Left forelimb (tissue), 1 donor: Measurements from ENCODE around the gene AOAH.

ENCODE experiments used
- DNase-seq: peaks from one replicate; pipeline ENCODE4 v3.0.0-alpha.2; 2018; ENCODE audit warnings: low spot score

AOAH gene, protein sequence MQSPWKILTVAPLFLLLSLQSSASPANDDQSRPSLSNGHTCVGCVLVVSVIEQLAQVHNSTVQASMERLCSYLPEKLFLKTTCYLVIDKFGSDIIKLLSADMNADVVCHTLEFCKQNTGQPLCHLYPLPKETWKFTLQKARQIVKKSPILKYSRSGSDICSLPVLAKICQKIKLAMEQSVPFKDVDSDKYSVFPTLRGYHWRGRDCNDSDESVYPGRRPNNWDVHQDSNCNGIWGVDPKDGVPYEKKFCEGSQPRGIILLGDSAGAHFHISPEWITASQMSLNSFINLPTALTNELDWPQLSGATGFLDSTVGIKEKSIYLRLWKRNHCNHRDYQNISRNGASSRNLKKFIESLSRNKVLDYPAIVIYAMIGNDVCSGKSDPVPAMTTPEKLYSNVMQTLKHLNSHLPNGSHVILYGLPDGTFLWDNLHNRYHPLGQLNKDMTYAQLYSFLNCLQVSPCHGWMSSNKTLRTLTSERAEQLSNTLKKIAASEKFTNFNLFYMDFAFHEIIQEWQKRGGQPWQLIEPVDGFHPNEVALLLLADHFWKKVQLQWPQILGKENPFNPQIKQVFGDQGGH

DNA sequence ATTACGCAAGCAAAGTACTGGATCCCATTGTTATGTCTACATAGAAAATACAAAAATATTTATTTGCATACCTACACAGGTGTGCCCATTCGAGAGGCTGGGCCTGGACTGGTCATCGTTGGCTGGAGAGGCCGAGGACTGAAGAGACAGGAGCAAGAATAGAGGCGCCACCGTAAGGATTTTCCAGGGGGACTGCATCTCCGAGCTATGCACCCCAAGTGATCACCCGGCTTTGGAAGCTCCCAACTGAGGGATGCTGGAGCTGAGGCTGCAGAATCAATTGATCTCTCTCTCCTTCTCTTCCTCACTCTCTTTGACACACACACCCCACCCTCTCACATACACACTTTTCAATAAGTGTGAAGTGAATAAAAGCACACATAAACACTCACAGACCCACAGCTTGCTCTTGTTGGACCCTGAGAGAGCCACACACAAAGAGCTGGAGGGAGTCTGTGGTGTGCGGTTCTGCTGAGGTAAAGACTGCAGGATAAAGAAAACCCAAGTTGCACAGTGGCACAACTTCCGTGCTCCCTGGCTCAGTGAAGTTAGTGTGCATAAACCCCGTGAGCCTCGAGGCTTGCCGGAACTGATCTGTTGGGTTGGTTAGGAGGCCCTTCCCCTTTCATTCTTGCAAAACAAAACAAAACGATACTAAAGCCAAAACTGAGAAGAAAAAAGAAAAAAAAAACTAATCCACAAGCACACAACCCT is at the start of gene AOAH:
Gene AOAH, minus strand, starts transcription at position 544 of the 714 bp plus-strand sequence. Its CDS starts 346 bp downstream, at position 198.
- no peak for DNase-seq

DNA sequence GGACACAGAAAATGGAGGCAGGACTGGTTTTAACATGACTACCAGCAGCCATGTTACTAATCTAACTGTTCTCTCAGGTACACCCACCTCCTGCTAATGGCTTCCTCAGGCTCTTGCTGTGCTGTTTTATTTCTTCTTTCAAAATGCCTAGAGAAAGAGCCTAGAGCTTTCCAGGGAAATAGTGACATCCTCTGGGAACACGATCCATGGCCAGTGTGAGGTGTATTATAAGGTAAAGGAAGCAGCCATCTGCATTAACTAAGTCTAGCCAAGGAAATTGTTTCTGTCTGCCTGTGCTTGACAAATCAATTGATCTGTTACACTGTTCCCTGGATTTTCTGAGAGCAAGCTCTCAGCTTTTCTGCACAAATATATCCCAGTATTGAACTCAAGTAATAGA is 42.2 kb upstream of the AOAH start:
- DNase-seq, result no peak

DNA sequence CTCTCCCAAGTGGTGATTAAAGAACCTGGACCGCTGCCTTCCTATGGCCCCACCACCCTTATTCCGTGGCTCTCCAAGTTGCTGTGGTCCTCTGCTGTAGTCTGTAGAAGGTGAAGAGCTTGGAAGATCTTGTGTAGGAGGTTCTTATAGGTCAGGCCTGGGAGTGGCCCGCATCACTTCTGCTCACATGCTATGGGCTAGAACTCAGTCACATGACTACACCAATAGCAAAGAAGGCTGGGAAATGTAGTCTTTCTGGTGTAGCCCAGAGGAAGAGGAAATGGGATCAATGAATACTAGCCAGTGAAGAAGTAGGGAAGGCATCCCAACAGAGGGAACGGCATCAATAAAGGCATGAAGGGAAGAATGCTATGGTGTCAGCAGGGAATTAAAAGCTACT is 41.3 kb upstream of the AOAH start:
- DNase-seq, result no peak

DNA sequence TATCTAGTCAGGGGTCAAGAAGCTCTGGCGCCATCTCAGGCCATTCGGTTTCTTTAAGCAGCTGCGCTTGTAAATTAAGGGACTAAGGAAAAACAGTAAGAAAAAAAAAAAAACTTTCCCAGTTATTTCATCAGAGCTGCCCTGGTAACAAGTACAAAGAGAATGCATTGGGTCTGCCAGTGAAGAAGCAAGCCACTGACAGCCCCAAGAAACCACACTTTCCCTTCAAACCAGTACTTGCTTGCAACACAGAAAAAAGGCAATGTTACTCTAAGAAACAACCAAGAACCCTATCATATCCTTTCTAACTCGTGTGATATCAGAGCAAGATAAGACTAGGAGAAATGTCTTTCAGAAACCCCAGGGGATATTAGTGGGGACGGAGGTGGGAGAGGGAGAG is 40.6 kb upstream of the AOAH start:
- no peak for DNase-seq

DNA sequence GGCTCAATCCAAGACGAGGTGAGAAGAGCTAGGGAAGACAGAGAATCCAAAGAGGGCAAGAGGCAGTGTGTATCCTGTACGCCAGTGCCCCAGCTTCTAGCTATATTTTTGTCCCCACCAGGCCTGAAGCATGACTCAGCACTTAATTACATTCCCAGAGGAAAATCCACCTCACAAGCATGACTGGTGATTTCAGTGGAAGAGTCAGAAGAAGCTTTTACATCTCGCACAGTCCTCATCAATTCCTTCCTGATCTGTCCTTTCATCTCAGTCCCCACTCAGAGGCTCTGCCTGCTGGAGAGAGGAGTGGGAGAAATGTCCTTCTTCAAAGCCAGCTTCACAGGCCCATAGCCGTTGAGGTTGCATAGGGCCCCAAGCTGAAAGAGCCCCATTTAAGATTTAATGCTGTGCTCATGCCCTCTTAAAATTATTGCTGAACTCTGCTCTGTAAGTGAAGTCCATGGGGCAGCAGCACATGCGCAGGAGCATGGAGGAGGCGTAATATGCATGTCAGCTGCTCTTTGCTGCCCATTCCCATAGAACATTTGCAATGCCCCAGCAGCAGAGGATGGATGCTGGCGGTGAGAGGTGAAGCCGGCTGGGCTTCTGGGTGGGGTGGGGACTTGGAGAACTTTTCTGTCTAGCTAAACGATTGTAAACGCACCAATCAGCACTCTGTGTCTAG is 39.0 kb upstream of the AOAH start:
- DNase-seq, result no peak

DNA sequence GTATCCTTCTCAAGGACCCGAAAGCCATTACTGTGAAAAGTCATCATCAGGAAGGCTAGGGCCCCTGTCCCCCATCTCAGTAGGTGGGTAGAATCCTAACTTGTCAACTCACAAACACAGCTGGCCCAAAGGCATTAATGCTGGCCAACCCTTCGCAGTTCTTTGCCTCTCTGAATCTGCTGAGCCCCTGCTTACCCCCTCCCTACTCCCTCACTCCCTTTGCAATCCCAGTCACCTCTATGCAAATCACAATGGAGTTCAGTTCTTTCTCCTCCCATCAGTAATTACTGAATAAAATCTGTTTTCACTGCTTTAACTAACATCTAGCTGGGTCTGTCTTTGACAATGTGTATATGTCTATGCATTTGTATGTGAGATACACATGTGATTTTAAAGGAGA is 38.1 kb upstream of the AOAH start:
- DNase-seq, result no peak

DNA sequence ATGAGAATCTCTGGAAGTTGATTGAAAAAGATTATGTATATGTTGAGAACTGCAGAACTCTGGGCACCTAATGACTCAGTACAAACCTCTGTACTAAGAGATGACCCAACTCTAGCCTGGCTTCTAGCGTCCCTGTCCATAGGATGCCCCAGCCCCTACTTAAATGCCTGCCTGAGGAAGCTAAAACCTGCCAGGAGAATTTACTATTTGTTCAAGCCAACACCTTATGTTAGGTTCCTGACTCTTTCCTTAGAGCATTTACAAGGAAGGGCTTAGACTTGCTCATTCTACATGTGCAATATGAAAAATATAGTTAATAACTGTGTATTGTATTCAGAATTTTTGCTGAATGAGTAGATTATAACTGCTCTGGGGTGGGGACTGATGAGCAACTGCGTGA is 37.5 kb upstream of the AOAH start:
- DNase-seq, result no peak

DNA sequence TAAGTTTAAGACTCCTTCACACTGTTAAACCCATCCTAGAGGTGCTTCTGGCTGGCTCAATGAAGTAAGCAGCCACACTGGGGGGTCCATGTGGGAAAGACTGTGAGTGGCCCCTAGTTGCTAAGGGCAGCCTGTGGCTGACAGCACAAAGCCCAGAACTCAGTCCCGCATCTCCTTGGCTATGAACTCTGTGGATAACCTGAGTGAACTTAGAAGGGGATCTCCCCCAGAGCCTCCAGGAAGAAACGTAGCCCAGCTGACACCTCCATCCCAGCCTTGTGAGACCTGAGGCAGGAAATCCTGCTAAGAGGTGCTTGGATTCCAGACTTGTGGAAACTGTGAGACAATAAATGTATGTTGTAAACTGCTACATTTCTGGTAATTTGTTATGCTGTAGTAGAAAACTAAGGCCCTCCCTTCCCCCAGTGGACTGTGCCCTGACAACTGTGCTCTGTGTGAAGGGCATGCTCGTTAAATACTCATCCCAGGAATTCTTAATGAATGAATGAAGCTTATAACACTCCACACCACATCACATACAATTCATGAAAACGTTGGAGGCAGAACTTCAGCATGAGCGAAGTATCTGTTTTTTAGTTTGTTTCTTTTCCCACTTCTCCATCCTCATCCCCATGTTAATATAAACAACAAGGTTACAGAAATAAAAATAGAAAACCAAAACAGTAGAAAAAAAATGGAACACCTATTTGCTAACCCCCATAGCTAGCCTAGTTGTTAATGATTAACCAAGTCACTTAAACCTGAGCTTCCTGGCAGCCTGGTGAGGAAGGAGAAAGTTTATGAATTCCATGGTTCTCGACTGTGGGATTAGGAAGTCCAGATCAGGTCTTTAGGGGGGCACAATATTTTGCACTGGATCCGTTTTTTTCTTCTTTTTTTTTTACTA is 36.8 kb upstream of the AOAH start:
- no peak for DNase-seq

DNA sequence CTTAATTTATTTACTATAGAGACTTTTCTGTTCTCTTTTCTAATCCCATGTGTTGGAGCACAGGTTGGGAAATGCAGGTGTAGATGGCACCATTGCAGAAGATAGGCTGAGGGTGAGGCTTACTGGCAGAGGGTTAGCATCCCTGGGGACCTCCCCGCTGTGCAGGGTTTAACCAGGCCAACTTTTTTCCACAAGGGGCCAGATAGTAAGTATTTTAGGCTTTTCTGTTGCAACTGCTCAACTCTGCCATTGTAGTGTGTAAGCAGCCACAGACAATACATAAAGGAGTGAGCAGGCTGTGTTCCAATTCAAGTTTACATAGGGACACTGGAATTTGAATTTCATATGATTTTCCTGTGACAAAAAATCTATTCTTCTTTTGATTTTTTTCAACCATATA is 34.6 kb upstream of the AOAH start:
- no peak for DNase-seq

DNA sequence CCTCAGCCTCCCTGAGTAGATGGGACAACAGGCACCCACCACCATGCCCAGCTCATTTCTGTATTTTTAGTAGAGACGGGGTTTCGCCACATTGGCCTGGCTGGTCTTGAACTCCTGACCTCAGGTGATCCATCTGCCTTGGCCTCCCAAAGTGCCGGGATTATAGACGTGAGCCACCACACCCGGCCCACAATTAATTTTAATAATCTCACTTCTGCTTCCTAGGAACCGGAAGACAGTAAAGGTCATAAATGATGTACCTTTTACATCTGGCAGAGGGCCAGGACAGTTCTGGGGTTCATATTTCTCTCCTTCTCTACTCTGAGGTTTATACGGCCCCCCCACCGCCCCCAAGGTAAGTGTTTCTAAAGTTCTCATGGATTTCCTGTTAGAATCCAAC is 31.2 kb upstream of the AOAH start:
- DNase-seq, result no peak

DNA sequence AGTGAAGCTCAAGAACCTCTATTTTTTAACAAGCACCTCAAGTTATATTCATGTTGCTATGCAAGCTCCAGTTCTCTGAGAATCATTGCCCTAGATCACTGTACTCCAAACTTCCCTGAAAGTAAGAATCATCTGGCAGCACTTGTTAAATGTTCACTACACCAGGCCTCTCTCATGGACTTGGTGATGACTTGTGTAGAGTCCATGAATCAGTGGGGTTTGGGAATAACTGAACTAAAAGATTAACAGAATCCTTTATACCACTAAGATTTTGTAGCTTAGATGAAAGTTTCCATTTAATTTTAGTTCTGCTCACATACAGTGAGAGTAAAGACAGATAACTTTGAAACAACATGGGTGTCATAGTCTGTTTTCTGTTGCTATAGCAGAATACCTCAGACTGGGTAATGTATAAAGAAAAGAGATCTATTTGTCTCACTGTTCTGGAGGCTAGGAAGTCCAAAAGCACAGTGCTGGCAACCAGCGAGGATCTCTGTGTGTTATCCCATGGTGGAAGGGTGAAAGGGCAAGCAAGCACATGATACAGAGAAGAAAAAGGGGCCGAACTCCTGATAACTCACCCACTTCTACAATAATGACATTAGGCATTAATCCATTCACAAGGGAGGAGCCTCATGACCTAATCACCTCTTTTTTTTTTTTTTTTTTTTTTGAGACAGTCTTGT is 27.9 kb upstream of the AOAH start:
- no peak for DNase-seq

DNA sequence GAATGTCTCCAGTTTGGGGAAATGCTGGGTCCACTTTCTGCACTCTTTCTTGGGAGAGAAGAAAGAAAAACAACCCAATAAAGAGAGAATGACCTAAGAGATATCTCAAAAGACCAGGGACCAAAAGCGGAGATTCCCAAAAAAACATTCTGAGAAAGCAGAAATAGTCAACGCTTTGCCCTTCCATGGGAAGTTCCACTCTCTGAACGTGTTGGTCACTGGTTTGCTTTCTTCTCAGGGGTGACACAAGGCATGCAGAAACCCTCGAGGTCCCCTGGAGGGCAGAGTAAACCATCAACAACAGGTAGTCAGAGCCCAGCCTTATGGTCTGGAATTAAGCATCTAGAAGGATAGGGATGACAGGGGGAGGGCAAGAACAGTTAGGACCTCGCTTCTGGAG is 26.2 kb upstream of the AOAH start:
- DNase-seq, result no peak

DNA sequence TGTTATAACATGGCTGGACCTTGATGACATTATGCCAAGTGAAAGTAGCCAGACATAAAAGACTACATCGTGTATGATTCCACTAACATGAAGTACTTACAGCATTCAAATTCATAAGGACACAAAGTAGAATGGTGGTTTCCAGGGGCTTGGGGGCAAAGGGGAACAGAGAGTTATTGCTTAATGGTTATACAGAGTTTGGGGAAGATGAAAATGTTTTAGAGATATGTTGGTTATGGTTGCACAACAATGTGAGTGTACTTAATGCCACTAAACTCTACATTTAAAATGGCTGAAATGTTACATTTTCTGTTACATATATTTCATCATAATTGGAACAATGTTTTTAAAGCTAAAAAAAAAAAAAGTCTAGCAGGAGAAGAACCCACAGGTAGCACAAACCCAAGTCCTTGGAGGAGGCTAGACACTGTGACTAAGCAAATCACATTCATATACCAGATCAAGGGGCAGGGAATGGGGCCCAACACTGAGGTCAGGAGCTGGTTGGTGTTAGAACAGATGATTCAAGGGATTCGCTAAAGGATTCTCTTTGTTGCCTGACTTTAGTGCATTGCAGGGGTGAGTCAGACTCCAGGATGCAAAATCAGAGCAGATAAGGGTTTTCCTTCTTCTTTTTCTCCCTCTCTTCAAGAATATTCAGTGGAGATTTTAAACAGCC is 25.1 kb upstream of the AOAH start:
- no peak for DNase-seq

DNA sequence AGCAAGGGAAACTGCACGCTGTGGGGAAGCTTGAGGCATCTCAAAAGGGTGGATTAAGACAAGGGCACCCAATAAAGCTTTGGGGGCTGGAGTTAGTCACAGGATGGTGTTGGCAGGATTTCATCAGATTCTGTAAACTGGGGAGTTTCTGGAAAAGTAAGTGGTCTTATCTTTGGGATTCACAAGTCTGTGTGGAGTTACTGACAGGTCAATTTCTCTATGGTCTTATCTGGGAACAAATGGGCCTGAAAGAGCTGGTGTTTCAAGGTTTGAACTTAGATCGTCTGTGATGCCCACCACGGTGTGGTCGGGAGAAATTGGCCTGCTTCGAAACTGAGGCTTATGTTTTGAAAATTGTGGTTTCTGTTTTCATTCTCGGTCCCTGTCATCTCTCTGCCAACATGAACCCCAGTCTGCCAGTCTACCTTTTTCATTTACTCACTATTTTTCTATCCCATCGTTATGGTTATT is 23.8 kb upstream of the AOAH start:
- no peak for DNase-seq

DNA sequence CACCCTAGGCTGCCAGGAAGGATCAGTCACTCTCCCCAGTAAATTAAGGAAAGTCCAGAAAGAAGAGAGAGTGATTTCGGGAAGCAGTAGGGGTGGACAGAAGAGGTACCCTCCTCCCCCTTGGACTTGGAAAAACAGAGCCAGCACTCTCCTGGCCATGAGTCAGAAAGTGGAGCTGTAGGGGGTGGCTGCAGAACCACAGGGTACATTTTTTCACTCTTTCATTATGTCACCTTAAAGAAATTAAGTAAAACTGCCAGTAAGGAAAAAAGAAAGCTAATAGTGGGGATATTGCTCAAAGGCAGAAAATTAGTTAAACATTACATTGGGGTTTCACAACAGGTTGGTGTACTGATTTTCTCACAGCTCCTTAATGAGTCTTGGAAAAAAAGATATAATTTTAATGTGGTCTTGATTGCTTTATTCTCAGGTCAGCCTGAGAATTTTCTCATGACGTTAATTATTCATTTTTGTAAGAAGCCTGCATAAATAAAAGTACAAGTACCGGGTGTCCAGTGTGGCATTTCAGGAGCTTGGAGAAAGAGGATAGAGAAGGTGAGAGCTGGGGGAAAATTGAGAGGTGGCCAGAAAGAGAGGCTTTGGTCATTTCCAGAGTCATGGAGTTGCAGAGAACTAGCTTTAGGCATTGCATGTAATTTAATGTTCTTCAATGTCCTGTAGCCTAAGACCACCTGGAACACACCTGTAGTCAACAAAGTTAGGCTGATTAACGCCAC is 23.2 kb upstream of the AOAH start:
- no peak for DNase-seq

DNA sequence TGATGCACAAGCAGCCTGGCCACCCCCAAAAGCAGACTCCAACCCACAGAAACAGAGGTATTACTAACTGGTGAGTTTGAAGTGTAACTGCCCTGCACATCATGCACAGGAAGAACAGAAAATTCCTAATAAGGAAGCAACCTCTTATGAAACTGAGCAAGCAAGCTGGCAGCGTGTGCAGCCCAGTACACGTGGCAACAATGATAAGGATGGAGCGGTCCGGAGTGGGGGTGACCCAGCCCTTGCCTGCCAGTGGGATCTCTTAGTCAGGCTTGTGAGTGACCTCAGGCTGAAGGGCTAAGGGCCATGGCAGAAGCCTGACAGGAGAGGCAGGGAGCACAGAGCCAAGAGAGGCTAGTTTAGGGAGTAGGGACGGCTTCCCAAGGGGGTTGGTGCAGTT is 22.1 kb upstream of the AOAH start:
- DNase-seq, result no peak

DNA sequence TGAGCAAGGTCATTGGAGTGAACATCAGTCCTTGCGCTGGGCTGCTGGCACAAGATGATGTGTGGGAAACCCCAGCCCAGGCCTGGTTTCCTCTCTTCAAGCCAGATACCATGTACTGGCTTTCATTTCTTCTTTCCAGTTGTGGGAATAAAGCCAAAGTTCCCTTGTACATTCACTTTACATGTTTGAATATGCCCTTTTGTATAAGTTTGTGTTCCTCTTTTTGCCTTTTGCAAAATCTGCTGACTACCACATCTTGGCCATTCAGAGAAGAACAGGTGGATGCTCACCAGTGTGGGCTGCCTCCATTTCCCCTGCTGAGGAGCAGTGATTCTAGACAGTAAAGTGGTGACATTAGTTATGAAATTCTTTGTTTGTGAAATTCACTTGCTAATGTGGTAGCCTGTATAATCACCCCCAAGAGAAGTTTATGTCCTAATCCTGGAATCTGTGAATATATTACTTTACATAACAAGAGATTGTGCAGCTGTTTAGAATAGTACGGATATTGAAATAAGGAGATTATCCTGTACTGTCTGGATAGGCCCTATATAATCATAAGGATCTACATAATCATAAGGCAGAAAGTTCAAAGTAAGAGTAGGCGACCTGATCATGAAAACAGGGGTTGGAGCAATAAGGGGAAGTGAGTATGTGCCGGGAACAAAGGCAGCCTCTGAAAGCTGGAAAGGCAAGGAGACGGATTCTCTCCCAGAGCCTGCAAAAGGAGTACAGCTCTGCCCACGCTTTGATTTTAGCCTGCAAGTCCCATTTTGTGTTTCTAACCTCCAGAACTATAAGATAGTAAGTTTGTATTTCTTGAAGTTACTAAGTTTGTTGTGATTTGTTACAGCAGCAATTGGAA is 18.8 kb upstream of the AOAH start:
- DNase-seq, result no peak

DNA sequence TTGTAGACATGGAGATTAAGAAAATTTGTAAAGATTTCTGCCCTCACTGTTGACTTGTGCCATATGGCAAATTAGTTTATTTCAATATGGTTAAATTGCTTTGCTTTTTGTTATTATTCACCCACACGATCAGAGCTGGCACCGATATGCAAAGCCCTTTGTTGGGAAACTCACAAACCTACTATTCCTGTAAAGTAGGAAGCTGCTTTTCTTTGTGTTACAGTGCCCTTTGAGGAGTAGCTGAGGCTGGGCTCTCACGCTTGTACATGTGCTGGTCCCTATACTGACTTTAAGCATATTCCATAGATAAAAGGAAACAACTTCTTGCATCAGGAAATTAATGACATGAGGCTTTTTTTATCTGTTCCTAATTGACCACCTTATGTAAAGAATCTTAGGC is 17.6 kb upstream of the AOAH start:
- DNase-seq, result no peak

DNA sequence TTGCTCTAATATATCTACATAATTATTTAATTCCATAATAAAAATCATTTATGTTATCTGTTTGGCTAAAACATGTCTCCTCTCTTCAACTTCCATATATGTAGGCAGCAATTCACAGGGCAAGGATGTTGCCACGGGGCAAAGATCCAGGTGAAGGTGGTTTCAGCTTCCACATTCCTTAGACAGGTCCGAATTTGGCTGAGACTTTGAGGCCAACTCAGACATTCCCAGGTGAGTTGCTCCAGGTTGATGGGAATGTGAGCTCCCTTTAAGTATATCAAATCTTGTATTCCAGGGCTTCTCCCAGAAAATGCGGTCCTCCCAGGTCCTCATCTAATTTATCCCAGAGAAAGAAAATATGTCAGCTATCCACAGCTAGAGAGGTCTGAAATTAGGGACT is 15.1 kb upstream of the AOAH start:
- DNase-seq, result no peak
